AG09319 (cell line): ENCODE results near the gene CFAP157.

Experiments
- DNase-seq: peaks from one replicate; pipeline ENCODE4 v3.0.0-alpha.2; 2010; ENCODE audit warnings: low read depth; ENCODE audit errors: extremely low read depth
- TF ChIP-seq, protein P1 (sequence below): IDR thresholded peaks from 2 replicates; pipeline ENCODE4 v1.5.1; 2011; ENCODE audit warnings: low read depth, mild to moderate bottlenecking, inconsistent platforms, low read length, moderate library complexity

Gene CFAP157

DNA sequence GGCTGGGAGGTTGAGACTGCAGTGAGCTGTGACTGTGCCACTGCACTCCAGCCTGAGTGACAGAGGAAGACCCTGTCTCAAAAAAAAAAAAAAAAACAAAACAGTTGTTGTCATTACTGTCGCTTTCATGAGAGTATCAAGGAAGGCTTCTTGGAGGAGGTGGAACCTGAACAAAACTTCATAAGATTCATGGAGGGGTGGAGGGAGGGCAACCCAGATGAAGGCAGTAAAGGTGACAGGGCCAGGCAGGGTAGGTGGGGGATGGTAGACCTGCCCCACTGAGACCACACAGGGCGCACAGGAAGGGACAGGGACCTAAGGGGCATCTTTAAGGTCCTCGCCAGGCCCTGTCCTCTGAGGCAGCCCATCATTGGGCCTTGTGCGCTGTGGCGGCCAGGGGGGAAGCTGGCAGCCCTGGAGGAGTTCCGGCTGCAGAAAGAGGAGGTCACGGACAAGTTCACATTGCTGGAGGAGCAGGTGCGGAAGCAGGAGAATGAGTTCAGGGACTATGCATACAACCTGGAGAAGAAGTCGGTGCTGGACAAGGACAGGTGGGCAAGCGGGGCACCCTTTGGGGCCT is 3.5 kb downstream of the CFAP157 start:
- no peak for DNase-seq

DNA sequence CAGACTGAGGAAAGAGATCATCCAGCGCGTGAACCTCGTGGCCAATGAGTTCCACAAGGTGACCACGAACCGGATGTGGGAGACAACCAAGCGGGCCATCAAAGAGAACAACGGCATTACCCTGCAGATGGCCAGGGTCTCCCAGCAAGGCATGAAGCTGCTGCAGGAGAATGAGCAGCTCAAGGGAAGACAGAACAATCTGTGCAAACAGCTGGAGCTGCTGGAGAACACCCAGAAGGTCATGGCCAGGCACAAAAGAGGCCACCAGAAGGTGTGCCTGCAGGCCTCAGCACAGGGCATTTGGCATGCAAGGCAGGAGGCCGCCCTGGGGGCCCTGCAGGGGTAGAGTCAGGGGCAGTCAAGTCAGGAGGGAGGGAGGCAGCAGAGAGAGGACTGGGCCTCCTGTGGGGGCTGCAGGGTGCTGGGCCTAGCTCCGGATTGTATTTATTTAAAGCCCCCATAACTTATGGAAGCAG is 4.5 kb downstream of the CFAP157 start:
- TF ChIP-seq, protein P1, sequence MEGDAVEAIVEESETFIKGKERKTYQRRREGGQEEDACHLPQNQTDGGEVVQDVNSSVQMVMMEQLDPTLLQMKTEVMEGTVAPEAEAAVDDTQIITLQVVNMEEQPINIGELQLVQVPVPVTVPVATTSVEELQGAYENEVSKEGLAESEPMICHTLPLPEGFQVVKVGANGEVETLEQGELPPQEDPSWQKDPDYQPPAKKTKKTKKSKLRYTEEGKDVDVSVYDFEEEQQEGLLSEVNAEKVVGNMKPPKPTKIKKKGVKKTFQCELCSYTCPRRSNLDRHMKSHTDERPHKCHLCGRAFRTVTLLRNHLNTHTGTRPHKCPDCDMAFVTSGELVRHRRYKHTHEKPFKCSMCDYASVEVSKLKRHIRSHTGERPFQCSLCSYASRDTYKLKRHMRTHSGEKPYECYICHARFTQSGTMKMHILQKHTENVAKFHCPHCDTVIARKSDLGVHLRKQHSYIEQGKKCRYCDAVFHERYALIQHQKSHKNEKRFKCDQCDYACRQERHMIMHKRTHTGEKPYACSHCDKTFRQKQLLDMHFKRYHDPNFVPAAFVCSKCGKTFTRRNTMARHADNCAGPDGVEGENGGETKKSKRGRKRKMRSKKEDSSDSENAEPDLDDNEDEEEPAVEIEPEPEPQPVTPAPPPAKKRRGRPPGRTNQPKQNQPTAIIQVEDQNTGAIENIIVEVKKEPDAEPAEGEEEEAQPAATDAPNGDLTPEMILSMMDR = no peak
- no peak for DNase-seq

More for the DNA sequence above, 3.5 kb downstream of the CFAP157 start:
- TF ChIP-seq, protein P1 = no peak

- TF ChIP-seq, protein P1 = no peak
- DNase-seq = no peak
Observed at GRCh38 chr9:127711831-127712274, 5.1 kb downstream of the CFAP157 start.

DNA sequence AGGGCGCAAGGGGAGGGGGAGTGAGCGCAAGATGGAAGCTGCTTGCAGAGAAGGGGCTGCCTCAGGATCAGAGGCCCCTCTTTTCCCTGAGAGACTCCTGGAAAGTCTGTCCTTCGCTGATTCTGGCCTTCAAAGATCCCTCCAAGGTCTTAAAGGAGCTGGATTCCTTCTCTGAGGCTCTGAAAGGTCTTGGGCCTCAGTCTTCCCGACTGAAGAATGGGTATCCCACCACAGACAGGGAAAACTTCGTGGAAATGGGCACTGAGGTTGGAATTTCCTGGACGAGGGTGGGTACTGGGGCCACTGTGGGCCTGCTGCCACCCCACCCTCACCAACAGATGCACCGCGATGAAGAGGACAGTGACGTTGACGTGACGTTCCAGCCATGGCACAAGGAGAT is 5.6 kb downstream of the CFAP157 start:
- DNase-seq = no peak
- TF ChIP-seq, protein P1 = no peak

DNA sequence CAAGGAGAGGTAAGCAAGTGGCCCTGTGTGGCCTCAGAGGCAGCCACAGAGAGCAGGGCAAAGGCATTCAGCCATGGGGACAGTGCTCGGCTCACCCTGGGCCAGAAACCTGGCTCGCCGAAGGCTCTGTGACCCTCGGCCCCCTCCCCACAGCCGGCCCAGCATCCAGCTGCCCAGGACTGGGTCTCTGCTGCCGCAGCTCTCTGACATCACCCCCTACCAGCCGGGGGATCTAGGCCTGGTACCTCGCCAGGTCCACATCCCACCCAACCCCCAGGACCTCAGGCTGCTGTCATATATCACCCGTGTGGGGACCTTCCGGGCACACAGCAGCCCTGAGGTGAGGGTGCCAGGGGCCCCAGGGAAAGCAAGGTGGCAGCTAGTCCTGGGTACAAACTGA is 6.1 kb downstream of the CFAP157 start:
- DNase-seq = no peak
- TF ChIP-seq, protein P1 = no peak

GRCh38 chr9:127714020-127714750 is 7.4 kb downstream of the CFAP157 start:
- no peak for DNase-seq
- TF ChIP-seq, protein P1 = no peak

DNA sequence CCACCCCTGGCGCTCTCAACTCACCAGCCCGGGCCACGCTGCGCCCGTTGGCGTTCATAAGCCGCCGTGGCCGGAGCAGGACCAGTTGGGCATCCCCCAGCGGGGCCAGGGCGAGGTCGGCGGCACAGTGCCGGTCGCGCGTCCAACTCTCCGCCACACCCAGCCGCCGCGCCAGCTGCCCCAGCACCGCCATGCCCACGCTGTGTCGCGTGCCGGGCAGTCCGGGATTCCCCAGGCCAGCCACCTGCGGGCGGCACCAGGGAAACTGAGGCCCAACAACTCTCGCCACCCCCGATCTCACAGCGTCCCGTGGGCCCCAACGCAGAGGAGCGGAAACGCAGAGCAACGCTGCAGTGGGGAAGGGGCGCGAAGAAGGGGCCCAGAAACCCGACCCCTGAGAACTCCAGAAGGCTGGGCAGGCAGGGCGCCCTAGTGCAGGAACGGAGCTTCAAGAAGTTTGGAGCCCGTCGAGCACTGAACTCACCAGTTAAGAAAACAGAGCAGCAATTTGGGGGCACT is 8.2 kb downstream of the CFAP157 start:
- no peak for DNase-seq
- TF ChIP-seq, protein P1 = no peak
